ENCODE data around the gene UNCX.

Gene UNCX

GRCh38 chr7:1233333-1234048 is 819 bp downstream of the UNCX start:
- no peak for DNase-seq

GRCh38 chr7:1234049-1234880 is 1.6 kb downstream of the UNCX start:
- DNase-seq, result no peak

- no peak for DNase-seq
These were observed 2.3 kb downstream of the UNCX start for GRCh38 chr7:1234881-1235500.

GRCh38 chr7:1235501-1236131 is 2.9 kb downstream of the UNCX start:
- no peak for DNase-seq

GRCh38 chr7:1236132-1236661 is 3.5 kb downstream of the UNCX start:
- DNase-seq, result peak; percentile 20

- DNase-seq, result no peak
These were observed 4.4 kb downstream of the UNCX start for GRCh38 chr7:1236831-1237701.

- no peak for DNase-seq
These were observed 5.1 kb downstream of the UNCX start for GRCh38 chr7:1237704-1238255.

- DNase-seq, result no peak
These were observed 5.8 kb downstream of the UNCX start for GRCh38 chr7:1238450-1238882.

- no peak for DNase-seq
These were observed 6.5 kb downstream of the UNCX start for GRCh38 chr7:1238931-1239802.

- DNase-seq, result no peak
These were observed 7.3 kb downstream of the UNCX start for GRCh38 chr7:1239803-1240516.

- DNase-seq, result no peak
These were observed 8.0 kb downstream of the UNCX start for GRCh38 chr7:1240517-1241257.

GRCh38 chr7:1241258-1241602 is 8.6 kb downstream of the UNCX start:
- no peak for DNase-seq

- no peak for DNase-seq
These were observed 9.1 kb downstream of the UNCX start for GRCh38 chr7:1241603-1242255.

GRCh38 chr7:1242256-1242605 is 9.6 kb downstream of the UNCX start:
- peak; percentile 32 for DNase-seq

GRCh38 chr7:1242606-1243289 is 10.1 kb downstream of the UNCX start:
- DNase-seq, result no peak

GRCh38 chr7:1243290-1243963 is 10.8 kb downstream of the UNCX start:
- DNase-seq, result no peak

GRCh38 chr7:1243964-1244416 is 11.3 kb downstream of the UNCX start:
- DNase-seq, result no peak
